ENCODE measurements around the gene FAM167B.

DNA sequence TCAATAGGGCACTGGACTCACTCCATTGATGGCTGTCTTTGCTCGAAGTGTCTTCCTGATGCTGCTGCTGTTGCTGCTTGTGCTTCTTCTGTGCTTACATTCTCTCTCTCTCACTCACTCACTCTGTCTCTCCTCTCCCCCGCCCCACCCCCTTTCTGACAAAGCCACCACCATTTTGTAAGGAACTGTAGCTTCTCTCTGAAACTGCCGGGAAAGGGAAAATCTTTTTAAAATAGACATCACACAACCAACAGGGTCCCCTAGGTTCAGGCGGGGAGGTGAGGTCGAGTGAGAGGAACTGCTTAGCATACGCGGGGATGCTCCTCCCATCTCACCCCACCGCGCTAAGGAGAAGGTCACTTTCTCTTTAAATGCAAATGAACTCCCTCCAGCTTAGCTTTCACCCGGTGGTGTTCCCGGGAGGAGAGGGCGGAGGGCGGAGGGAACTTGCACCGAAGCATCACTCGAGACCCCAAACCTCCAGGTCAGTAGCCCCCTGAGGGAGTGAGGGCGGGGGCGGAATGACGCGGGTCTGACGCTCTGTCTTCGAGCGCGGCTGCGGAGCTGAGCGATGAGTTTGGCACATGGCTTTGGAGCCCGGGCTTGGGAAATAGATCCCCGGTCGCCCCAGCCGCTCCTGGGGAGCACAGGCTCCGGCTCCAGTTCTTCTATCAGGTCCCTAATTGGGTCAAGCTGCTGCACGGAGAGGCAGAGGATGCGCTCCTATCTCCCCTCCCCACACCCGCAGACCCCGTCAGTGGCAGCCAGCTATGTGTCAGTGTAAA, 46.6 kb upstream of the FAM167B start, which contains the start of gene CCDC28B:
- TF ChIP-seq, protein P1, sequence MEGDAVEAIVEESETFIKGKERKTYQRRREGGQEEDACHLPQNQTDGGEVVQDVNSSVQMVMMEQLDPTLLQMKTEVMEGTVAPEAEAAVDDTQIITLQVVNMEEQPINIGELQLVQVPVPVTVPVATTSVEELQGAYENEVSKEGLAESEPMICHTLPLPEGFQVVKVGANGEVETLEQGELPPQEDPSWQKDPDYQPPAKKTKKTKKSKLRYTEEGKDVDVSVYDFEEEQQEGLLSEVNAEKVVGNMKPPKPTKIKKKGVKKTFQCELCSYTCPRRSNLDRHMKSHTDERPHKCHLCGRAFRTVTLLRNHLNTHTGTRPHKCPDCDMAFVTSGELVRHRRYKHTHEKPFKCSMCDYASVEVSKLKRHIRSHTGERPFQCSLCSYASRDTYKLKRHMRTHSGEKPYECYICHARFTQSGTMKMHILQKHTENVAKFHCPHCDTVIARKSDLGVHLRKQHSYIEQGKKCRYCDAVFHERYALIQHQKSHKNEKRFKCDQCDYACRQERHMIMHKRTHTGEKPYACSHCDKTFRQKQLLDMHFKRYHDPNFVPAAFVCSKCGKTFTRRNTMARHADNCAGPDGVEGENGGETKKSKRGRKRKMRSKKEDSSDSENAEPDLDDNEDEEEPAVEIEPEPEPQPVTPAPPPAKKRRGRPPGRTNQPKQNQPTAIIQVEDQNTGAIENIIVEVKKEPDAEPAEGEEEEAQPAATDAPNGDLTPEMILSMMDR (IDR thresholded peaks at IDR 0.05), result no peak
- TF ChIP-seq POLR2AphosphoS5 (IDR thresholded peaks at IDR 0.05) (peak in 1 of 3 donors; percentile 18), EP300 (IDR thresholded peaks at IDR 0.05) (no peak)
